ENCODE measurements around the gene ITGB1BP1. TPM values are rescaled to one million over a fixed set of nuclear protein-coding genes. Genes with fewer than 3 reads are reported as not detected.
A peak's percentile ranks its signal among the peaks of the same experiment; 100 is the strongest.

The ITGB1BP1 gene
- total and polyA plus RNA-seq, 2 of the 13 experiments (the other 11 are each of a cell fraction or from before 2014, with no cell fraction given) = 106 to 108 TPM

GRCh38 chr2:9423100-9423921, at the start of gene ITGB1BP1, which contains the start of gene CPSF3 (continued):
- TF ChIP-seq ZNF280D (CRISPR knock-in tag; IDR thresholded peaks at IDR 0.05) (peak; percentile 31; the same call in 1 of the 2 replicates), ZNF33A (CRISPR knock-in tag; IDR thresholded peaks at IDR 0.05; ENCODE audit: borderline replicate concordance) (no peak), ZNF44 (CRISPR knock-in tag; IDR thresholded peaks at IDR 0.05) (peak; percentile 80; the same call in 1 of the 2 replicates), ZNF580 (CRISPR knock-in tag; IDR thresholded peaks at IDR 0.05; ENCODE audit: borderline replicate concordance, low read depth) (no peak; the same call in 1 of the 2 replicates), RBM39 (IDR thresholded peaks at IDR 0.05; ENCODE audit: low read depth, low read length, poor library complexity, severe bottlenecking) (peak; percentile 77), SRSF4 (IDR thresholded peaks at IDR 0.05; ENCODE audit: low read depth, low read length, poor library complexity, severe bottlenecking) (peak; percentile 78), GPN1 (CRISPR knock-in tag; IDR thresholded peaks at IDR 0.05; ENCODE audit: borderline replicate concordance) (no peak), ZNF337 (CRISPR knock-in tag; IDR thresholded peaks at IDR 0.05; ENCODE audit: borderline replicate concordance, low read depth) (peak; percentile 96; the same call in 1 of the 2 replicates), ZSCAN9 (CRISPR knock-in tag; IDR thresholded peaks at IDR 0.05; ENCODE audit: borderline replicate concordance) (peak; percentile 75), E2F5 (CRISPR knock-in tag; conservative IDR thresholded peaks at IDR 0.05) (peak; percentile 67), IRX3 (CRISPR knock-in tag; IDR thresholded peaks at IDR 0.05; ENCODE audit: borderline replicate concordance, low read depth) (no peak; the same call in 1 of the 2 replicates), POLR2AphosphoS2 (IDR thresholded peaks at IDR 0.05; ENCODE audit: low read depth, low read length) (no peak), ZNF263 (CRISPR knock-in tag; IDR thresholded peaks at IDR 0.05) (peak; percentile 59; the same call in 1 of the 2 replicates), MXI1 (IDR thresholded peaks at IDR 0.05; ENCODE audit: borderline replicate concordance, low read depth, low read length) (peak; percentile 87; the same call in 2 of the 3 replicates), PRDM10 (CRISPR knock-in tag; IDR thresholded peaks at IDR 0.05; ENCODE audit: low read depth) (no peak), FOXA3 (CRISPR knock-in tag; IDR thresholded peaks at IDR 0.05) (0 out of 2 replicates have a peak, but pooled peaks have one; percentile 12), BORCS8-MEF2B (CRISPR knock-in tag; IDR thresholded peaks at IDR 0.05) (peak; percentile 77), SUZ12 (IDR thresholded peaks at IDR 0.05; ENCODE audit: low read depth, low read length) (no peak), MBD4 (IDR thresholded peaks at IDR 0.05; ENCODE audit: borderline replicate concordance, low read length) (no peak), NFIB (CRISPR knock-in tag; IDR thresholded peaks at IDR 0.05; ENCODE audit: borderline replicate concordance) (no peak), SYNCRIP (IDR thresholded peaks at IDR 0.05; ENCODE audit: insufficient read depth, low read depth, low read length) (no peak)

Data from HepG2 (cell line).